ENCODE measurements around the gene PURB.

Gene PURB

GRCh38 chr7:44882899-44883298 lies 2.4 kb downstream of the PURB start:
- no peak overlapping the region for H3K27ac ChIP-seq (replicated peaks)
- H3K4me3 ChIP-seq (replicated peaks; ENCODE audit: insufficient read depth, low read length) = peak overlapping the region; percentile 77
- H3K27me3 ChIP-seq (ENCODE audit: insufficient read depth, poor library complexity, severe bottlenecking) = no peaks in the 10 kb centered on the region
- DNase-seq (ENCODE audit: low read depth in 1 of 2, low spot score in 1 of 2) = no peak
- TF ChIP-seq POLR2AphosphoS5 (IDR thresholded peaks at IDR 0.05; ENCODE audit: low read depth) (no peak), REST (IDR thresholded peaks at IDR 0.05; ENCODE audit: insufficient replicate concordance, low read depth) (no peak), CTCF (IDR thresholded peaks at IDR 0.05; ENCODE audit: insufficient read depth, low read length) (no peak), GABPA (IDR thresholded peaks at IDR 0.05; ENCODE audit: low read depth) (no peak), SPI1 (IDR thresholded peaks at IDR 0.05; ENCODE audit: borderline replicate concordance, low read depth) (no peak)

DNA sequence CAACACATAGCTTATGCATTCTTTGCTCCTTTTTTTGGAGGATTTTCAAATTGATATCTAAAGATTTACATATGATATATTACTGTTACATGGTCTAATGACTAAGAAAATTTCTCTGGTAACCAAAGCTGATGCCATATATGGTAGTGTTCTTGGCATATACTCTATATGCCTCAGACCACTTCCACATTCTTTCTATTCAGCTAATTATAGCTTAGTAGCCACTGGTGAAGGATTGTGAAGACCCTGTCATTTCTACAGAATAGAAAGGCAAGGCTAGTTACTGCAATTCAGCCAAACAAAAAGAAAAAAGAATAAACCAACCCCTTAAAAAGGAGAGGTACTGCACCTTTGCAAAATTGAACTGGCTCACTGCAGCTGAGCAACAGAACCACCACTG lies 3.7 kb downstream of the PURB start:
- TF ChIP-seq GABPA (IDR thresholded peaks at IDR 0.05; ENCODE audit: low read depth) (no peak), CTCF (IDR thresholded peaks at IDR 0.05; ENCODE audit: insufficient read depth, low read length) (no peak), REST (IDR thresholded peaks at IDR 0.05; ENCODE audit: insufficient replicate concordance, low read depth) (no peak), POLR2AphosphoS5 (IDR thresholded peaks at IDR 0.05; ENCODE audit: low read depth) (no peak), SPI1 (IDR thresholded peaks at IDR 0.05; ENCODE audit: borderline replicate concordance, low read depth) (peak; percentile 73; the same call in 1 of the 2 replicates)
- DNase-seq (ENCODE audit: low read depth in 1 of 2, low spot score in 1 of 2) = peak in 1 of 2 experiments; percentile 18
- H3K27me3 ChIP-seq (ENCODE audit: insufficient read depth, poor library complexity, severe bottlenecking) = no peaks in the 10 kb centered on the region
- H3K4me3 ChIP-seq (replicated peaks; ENCODE audit: insufficient read depth, low read length) = peak overlapping the region; percentile 77
- peak overlapping the region; percentile 26 for H3K27ac ChIP-seq (replicated peaks)

DNA sequence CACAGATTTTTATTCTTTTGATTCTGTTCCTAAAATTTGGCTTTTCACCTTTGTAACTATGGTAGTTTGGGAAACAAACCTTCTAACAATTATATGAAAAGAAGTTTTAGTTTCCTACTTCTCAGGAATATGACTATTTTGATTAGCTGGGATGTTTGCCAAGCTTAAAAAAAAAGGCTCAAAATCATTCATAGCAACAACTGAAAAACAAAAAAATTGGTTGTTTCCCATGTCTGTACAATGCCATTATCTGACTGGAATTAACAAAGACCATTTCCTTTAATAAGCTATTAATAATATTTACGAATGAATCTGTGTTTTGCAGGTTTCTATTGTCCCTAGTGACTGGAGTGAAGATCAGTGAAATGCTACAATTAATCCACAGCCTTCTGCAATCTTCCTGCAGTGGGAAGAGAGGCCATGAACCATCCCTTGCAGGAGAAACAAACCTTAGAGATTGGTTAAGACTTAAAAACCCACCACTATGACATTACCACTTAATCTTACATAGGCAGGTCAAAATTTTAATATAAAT lies 4.2 kb downstream of the PURB start:
- DNase-seq (ENCODE audit: low read depth in 1 of 2, low spot score in 1 of 2) = no peak
- no peak for TF ChIP-seq SPI1 (IDR thresholded peaks at IDR 0.05; ENCODE audit: borderline replicate concordance, low read depth)
- no peak for TF ChIP-seq REST (IDR thresholded peaks at IDR 0.05; ENCODE audit: insufficient replicate concordance, low read depth)
- TF ChIP-seq GABPA (IDR thresholded peaks at IDR 0.05; ENCODE audit: low read depth) = no peak
- no peak for TF ChIP-seq POLR2AphosphoS5 (IDR thresholded peaks at IDR 0.05; ENCODE audit: low read depth)
- TF ChIP-seq CTCF (IDR thresholded peaks at IDR 0.05; ENCODE audit: insufficient read depth, low read length) = no peak
- Histone ChIP-seq H3K27ac (replicated peaks) (peak overlapping the region; percentile 10; the same call in 1 of the 2 replicates), H3K4me3 (replicated peaks; ENCODE audit: insufficient read depth, low read length) (peak overlapping the region; percentile 77), H3K27me3 (ENCODE audit: insufficient read depth, poor library complexity, severe bottlenecking) (no peaks in the 10 kb centered on the region)

All from HL-60 (cell line).